ENCODE results near the gene PKLR. TPM values are rescaled to one million over a fixed set of nuclear protein-coding genes. Genes with fewer than 3 reads are reported as not detected.

The PKLR gene
- total RNA-seq, 1 donor from 2014 or later, result not detected

DNA sequence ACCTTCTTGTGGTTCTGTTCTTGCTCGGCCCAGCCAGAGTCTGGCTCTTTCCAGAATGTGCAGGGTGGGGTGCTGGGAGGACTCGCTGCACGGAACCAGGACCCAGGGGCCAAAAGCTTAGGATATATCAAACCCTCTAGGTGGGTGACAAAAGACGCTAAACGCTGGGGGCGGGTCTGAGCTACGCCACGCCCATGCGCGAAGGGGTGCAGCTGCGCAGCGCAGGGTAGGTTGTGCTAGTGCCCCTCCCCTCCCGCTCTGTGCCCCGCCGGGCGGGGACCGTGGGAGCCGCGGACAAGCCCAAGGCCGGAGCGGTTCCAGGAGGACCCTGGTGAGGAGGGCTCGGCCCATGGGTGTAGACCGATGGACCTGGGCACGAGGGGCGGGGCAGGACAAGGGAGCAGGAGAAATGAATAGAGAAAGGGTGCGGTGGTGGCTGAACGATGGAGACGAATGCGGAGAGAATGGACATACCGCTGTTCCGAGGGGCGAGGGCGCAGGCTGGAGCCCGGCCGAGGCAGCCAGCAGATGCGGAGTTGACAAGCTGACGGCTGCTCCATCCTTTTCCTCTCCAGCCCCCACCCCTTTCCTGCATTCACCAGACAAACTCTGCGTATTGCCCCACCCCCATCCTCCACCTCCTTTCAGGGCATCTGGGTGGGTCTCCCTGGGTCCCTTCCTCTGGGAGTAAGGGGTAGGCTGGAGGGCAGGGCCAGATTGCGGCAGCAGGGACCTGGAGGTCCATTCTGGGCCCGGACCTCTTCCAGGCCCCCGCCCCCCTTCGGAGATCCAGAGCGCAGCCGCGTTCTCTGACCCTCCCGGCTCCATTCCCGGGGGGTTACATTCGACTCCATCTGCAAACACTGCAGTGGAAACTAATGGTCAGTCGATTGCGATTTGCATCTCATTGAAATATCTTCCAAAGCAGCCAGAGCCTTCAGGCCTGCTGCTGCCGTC, 19.7 kb upstream of the PKLR start, which contains the start of gene RUSC1:
Gene RUSC1 (plus strand): TSS at position 234 of the 957 bp plus-strand sequence. CDS start 880 bp downstream, outside the sequence.
- H3K4me1 ChIP-seq, result peaks cover 9 to 22% of the 10 kb centered on the region in 2 donors
- no peaks in the 10 kb centered on the region for H3K9me3 ChIP-seq
- H3K27ac ChIP-seq, result peak within 1 kb of the TSS; percentile 96 to 97
- peaks cover 0 to 9% of the 10 kb centered on the region in 2 donors for H3K36me3 ChIP-seq
- H3K4me3 ChIP-seq, result peak within 1 kb of the TSS; percentile 74 to 89
- no peaks in the 10 kb centered on the region for H3K27me3 ChIP-seq
- TF ChIP-seq, protein P1, sequence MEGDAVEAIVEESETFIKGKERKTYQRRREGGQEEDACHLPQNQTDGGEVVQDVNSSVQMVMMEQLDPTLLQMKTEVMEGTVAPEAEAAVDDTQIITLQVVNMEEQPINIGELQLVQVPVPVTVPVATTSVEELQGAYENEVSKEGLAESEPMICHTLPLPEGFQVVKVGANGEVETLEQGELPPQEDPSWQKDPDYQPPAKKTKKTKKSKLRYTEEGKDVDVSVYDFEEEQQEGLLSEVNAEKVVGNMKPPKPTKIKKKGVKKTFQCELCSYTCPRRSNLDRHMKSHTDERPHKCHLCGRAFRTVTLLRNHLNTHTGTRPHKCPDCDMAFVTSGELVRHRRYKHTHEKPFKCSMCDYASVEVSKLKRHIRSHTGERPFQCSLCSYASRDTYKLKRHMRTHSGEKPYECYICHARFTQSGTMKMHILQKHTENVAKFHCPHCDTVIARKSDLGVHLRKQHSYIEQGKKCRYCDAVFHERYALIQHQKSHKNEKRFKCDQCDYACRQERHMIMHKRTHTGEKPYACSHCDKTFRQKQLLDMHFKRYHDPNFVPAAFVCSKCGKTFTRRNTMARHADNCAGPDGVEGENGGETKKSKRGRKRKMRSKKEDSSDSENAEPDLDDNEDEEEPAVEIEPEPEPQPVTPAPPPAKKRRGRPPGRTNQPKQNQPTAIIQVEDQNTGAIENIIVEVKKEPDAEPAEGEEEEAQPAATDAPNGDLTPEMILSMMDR (IDR thresholded peaks at IDR 0.05), result no peak
- DNase-seq (ENCODE audit: low spot score in 2 of 2), result peak; percentile 48 to 92
- intact Hi-C loops (cut with DNase I), result loop anchor here (5.0 kb wide), 1 partner anchor 129 kb away; no protein-coding TSS in a partner anchor

DNA sequence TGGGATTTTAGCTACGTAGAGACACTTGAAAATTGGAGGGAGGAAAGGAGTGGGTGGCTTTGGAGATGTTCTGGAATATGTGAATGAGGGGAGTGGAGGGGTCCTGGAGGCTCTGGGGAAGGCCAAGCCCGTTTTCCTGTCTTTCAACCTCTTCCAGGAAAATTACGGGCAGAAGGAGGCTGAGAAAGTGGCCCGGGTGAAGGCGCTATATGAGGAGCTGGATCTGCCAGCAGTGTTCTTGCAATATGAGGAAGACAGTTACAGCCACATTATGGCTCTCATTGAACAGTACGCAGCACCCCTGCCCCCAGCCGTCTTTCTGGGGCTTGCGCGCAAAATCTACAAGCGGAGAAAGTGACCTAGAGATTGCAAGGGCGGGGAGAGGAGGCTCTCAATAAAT, 19.0 kb upstream of the PKLR start:
- no peaks in the 10 kb centered on the region for H3K27me3 ChIP-seq
- intact Hi-C loops (cut with DNase I), result loop anchor here (5.0 kb wide), 1 partner anchor 128 kb away; no protein-coding TSS in a partner anchor
- DNase-seq (ENCODE audit: low spot score in 2 of 2), result no peak
- peaks cover under 1 to 9% of the 10 kb centered on the region in 2 donors for H3K36me3 ChIP-seq
- TF ChIP-seq, protein P1 (IDR thresholded peaks at IDR 0.05), result no peak
- peak overlapping the region; percentile 96 to 97 for H3K27ac ChIP-seq
- H3K9me3 ChIP-seq, result no peaks in the 10 kb centered on the region
- H3K4me3 ChIP-seq, result peak overlapping the region; percentile 74 to 89
- peaks cover 7 to 17% of the 10 kb centered on the region in 2 donors for H3K4me1 ChIP-seq

DNA sequence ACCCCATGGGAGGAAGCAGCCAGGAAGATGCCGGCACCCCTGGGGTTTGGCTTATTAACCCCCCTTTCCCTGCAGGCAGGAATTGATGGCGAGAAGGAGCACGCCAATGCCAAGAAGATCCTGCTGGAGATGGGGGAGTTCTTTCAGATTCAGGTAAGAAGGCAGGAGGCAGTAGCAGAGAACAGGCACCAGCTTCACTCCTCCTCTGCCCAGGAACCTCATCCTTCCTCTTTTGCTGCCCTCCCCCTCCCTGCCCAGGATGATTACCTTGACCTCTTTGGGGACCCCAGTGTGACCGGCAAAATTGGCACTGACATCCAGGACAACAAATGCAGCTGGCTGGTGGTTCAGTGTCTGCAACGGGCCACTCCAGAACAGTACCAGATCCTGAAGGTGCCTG, 18.3 kb upstream of the PKLR start:
- intact Hi-C loops (cut with DNase I), result no loop called here
- Histone ChIP-seq H3K9me3 (no peaks in the 10 kb centered on the region), H3K4me1 (peaks cover 6 to 15% of the 10 kb centered on the region in 2 donors), H3K36me3 (peaks cover 6 to 14% of the 10 kb centered on the region in 2 donors), H3K27me3 (no peaks in the 10 kb centered on the region), H3K27ac (no peak overlapping the region), H3K4me3 (no peak overlapping the region)
- no peak for DNase-seq (ENCODE audit: low spot score in 2 of 2)
- TF ChIP-seq, protein P1 (IDR thresholded peaks at IDR 0.05), result no peak

DNA sequence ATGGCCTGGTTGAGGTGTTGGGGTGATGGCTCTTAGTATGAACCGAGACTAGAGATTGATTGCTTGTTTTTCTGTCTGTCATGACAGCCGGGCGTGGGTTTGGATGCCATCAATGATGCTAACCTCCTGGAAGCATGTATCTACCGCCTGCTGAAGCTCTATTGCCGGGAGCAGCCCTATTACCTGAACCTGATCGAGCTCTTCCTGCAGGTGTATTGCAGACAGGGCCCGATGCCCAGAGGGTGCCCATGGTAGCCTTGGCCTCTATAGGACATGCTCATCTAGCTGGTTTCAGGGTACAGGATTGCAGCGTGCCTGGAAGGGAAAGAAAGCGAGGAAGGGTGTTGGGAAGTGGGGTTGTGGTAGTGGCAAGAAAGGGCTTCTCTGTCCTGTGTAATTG, 16.8 kb upstream of the PKLR start:
- DNase-seq (ENCODE audit: low spot score in 2 of 2), result no peak
- Histone ChIP-seq H3K4me1 (peaks cover 6 to 15% of the 10 kb centered on the region in 2 donors), H3K9me3 (no peaks in the 10 kb centered on the region), H3K27me3 (no peaks in the 10 kb centered on the region), H3K27ac (no peak overlapping the region), H3K4me3 (no peak overlapping the region), H3K36me3 (peaks cover 9 to 27% of the 10 kb centered on the region in 2 donors)
- TF ChIP-seq, protein P1 (IDR thresholded peaks at IDR 0.05), result no peak
- intact Hi-C loops (cut with DNase I), result no loop called here

DNA sequence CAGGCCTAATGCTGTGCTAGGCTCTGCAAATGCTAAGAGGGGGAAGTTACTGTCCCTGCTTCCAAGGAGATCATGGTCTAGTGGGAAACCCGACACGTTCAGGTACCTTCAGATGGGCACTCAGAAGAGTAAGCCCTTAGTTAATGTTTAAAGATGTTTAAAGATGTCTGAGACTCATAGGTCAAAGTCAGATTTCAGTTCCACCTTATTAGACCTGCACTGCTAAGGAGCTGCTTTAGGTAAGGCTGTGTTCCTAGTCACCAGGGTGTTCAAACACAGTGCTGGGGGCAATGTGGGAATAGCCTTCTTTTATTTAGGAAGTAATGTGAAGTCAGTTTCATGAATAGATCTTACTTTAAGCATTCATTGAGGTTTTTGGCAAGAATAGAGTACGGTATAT, 15.7 kb upstream of the PKLR start:
- intact Hi-C loops (cut with DNase I), result no loop called here
- DNase-seq (ENCODE audit: low spot score in 2 of 2), result no peak
- no peaks in the 10 kb centered on the region for H3K9me3 ChIP-seq
- H3K27ac ChIP-seq, result no peak overlapping the region
- H3K4me1 ChIP-seq, result peaks cover 4 to 10% of the 10 kb centered on the region in 2 donors
- no peaks in the 10 kb centered on the region for H3K27me3 ChIP-seq
- TF ChIP-seq, protein P1 (IDR thresholded peaks at IDR 0.05), result no peak
- no peak overlapping the region for H3K4me3 ChIP-seq
- peaks cover 9 to 30% of the 10 kb centered on the region in 2 donors for H3K36me3 ChIP-seq
